GM19372 (cell line): ENCODE measurements around the gene LINC00632.

Experiments used
- ATAC-seq: cut with Tn5 transposase; IDR thresholded peaks from one replicate; pipeline ENCODE4 v1.9.1; 2021; ENCODE audit warnings: mild to moderate bottlenecking, low read depth, moderate library complexity; ENCODE audit not compliant: unreplicated experiment

The LINC00632 gene

DNA sequence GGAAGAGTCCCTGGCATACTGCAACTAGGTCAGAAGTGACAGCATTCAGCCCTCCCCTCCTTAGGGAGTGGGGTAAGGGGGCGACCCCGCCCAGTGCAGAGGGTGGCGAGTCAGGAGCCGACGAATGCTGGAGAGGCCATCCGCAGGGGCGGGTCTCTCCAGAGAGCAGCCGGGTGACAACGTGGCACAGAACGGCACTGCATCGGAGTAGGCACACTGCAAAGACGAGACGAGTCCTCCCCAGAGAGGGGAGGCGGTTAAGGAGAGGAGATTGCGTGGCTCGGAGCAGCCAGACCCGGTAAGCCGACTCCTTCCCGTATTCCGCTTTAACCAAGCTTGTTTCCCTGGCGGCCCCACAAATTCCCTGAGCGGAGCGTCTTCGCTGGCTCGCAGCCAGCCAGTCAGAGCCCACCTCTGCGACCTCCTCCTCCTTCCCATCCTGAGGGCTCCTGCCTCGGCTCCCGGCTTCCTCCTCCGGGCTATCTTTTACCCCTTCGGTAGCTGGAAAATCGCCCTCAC lies 54.9 kb downstream of the LINC00632 start:
- ATAC-seq = no peak

DNA sequence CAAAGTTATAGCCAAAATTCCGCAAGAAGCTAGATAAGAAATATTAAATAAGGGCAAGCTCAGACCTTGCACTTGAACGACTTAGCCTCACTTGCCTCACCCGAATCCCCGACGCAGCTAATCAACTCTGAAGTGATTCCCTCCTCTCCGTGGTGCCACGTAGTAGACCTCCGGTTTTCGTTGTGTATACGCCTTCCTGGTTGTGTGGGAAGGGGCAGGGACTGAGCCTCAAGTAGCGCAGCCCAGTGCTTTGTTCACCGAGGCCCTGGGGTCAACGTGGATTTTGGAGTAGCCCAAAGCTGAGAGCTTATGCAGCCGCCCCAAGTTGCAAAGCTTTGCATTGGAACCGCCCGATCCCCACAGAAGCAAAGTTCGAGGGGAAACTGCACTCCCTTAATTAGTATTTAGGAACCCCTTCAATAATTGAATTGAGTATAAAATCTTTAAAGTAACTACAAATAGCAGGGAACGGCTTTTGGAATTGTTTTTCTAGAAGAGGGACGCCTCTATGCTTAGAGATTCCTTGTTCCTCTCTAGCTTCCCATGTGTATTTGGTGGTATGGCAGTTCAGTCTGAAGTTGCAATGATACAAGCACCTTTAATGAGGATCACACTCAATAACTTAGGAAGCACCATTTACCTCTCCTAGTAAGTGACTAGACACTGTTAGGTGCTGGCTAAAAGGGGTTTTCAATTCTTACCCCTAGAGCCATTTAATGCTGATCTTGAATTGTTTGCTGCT lies 55.7 kb downstream of the LINC00632 start:
- ATAC-seq = no peak

DNA sequence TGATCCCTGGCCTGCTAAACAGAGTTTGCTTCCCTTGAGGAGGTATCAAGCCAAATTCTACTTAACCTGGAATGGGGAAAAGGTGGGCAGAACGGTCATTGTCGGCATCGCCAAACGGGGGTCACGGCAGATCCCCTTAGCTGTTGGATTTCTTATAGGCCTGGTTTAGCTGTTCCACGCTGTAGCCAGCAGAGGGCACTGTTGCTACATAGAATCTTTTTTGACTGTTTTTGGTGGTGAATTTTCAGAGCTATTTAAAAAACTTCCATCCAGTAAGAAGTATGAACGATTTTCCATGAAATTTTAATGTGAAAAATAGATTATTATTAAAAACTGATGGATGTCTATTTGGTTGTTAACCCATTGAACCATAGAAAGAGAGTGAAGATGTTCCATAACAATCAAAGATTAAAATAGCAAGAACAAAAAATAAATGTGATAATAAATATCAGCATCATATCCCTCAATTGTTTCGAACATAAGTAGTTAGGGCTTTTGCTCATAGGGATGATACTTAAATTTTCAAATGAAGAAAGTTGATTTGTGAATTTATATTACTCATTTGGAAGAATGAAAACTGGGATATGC lies 56.6 kb downstream of the LINC00632 start:
- no peak for ATAC-seq

DNA sequence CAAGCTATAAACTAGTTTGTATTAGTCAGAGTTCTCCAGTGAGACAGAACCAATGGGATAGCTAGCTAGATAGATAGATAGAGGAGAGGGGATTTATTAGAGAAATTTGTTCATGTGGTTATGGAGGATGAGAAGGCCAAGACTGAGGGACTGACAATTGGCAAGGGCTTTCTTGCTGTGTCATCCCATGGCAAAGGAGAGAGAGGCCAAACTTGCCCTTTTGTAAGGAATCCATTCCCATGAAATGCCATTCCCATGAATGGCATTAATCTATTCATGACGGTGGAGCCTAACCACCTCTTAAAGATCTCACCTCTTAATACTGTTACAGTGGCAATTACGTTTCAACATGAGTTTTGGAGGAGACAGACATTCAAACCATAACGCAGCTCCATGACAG lies 58.1 kb downstream of the LINC00632 start:
- ATAC-seq = no peak

DNA sequence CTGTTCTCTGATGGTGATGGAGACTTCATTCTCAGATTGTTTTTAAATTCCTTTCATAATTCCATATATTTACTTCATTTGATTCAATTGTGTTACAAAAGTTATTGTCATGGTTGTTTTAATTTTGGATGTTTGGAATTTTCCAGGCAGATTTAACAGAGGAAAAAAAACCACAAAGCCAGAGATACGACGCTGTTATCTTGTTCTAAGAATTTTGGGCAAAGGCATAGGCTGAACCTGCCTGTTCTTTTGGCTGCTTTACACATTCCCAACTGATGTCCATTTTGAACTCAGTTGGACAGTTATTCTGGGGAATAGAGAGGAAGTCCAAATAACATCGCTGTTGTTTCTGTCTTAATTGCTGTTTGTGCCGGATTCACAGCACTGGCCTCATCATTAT lies 65.7 kb downstream of the LINC00632 start:
- no peak for ATAC-seq

DNA sequence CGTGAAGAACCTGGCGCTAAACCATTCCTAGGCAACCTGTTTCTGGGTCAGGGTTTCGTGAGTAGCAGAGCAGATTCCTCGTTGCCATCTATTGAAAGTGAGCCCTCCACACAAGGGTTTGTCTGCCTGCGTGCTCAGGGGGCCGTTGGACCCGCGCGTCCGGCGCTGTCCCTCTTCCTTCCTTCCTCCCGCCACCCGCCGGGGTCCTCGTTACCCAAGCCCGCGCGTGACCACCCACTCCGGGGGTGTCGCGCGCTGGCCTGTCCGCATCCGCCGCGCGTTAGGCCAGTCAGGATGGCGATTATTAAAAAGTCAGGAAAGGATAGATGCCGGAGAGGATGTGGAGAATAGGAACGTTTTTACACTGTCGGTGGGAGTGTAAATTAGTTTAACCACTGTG lies 66.8 kb downstream of the LINC00632 start:
- ATAC-seq = no peak

DNA sequence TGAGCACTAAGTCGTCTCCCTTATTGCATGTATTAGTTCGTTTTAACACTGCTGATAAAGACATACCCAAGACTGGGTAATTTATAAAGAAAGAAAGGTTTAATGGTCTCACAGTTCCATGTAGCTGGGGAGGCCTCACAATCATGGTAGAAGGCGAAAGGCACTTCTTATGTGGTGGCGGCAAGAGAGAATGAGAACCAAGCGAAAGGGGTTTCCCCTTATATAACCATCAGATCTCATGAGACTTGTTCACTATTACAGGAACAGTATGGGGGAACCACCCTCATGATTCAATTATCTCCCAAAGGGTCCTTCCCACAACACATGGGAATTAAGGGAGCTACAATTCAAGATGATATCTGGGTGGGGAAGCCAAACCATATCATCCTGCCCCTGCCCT lies 85.1 kb downstream of the LINC00632 start:
- no peak for ATAC-seq

DNA sequence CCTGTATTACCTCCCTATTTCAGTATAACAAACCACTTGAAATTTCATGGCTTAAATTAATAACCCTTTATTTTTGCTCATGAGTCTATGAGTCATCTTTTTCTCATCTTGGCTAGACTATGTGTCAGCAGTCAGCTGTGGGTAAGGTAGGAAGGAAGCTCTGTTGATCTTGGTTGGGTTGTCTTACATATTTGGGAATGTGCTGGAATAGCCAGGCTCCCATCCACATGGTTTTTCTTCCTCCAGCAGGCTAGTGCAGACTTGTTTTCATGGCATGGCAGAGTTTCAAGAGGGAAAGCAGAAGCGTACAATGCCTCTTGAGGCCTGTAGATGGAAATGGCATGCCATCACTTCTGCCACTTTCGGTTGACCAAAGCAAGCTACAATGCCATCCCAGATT lies 89.7 kb downstream of the LINC00632 start:
- no peak for ATAC-seq

DNA sequence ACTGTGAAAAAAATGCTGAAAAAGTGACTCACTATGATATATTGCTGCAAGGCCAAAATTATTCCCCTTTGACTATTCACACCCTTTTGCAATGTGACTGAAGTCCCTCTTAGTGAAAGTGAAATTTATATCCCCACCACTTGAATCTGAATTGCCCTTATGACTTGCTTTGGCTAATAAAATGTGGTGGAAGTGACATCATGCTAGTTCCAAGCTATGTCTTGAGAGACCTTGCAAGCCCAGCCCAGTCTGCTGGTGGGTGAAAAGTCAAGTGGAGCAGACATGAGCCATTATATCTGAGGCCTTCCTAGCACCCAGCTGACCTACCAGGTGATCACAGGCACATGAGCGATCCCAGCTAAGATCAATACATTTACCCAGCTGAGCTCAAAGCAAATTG lies 94.7 kb downstream of the LINC00632 start:
- ATAC-seq = no peak

DNA sequence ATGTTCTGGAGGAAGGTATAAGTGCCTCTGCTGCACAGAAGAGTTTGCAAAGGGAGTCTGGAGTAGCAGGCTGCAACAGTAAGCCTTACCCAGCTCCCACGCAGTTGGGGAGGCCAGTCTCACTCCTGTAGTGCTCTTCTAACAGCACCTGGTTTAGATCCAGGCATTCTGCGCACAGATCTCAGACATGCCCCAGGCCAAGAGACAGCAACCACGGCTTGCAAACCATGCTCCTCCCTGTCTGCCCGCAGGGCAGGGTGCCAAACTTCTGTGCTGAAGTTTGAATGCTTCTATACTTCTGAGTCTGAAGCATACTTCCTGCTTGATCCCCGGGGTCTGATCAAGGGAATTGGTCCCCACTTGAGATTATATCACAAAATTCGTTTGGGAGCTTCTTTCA lies 106.3 kb downstream of the LINC00632 start:
- no peak for ATAC-seq

DNA sequence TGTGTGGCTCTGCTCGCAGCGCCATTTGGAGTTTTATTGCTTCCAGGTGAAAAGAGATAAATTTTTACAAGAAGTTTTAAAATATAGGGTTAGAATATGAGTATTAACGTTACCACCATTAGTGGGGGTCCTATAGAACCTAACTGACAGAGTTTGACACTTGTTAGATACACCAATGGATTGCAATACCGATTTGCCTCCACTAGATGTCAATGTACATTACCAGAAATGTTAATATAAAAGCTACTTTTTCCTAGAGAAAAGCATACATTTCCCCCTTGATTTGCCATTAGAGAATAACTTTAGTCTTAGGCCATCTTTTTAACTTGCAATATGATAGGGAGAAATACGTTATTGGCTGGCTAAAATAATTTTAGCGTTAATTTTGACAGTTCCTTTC lies 108.4 kb downstream of the LINC00632 start:
- ATAC-seq = no peak

DNA sequence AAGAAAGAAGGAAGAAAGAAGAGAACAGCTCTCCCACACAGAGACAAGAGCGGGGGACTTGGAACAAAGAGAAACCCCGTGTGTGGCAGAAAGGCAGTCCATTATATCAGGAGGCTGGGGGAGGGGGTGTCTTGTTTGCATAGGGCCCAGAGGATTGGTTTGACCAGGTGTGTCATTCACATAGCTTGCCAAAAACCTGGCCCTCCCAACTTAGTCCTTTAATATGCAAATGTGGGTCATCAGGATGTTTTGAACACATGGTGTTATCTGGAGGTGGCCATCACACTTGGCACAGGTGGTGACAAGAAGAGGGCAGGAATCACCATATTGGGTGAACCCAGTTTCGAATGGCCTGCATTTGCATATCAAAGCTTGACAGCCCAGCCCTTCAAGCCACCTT lies 111.7 kb downstream of the LINC00632 start:
- ATAC-seq = no peak

DNA sequence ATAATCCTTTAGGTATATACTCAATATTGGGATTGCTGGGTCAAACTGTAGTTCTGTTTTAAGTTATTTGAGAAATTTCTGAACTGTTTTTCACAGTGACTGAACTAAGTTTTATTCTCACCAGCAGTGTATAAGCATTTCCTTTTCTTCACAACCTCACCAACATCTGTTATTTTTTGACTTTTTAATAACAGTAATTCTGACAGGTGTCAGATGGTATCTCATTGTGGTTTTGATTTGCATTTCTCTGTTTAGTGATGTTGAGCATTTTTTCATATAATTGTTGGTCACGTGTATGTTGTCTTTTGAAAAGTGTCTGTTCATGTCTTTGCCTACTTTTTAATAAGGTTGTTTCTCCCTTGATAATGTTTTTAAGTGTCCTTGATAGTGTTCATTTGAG lies 112.6 kb downstream of the LINC00632 start:
- ATAC-seq = no peak

DNA sequence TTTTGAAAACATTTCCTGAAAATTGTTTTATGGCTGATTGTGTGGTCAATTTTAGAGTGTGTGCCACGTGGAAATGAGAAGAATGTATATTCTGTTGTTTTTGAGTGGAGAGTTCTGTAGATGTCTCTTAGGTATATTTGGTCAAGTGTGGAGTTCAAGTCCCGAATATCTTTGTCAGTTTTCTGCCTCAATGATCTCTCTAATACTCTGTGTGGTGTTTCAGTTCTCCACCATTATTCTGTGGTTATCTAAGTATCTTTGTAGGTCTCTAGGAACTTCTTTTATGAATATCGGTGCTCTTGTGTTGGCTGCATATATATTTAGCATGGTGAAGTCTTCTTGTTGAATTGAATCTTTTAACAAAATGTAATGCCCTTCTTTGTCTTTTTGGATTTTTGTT lies 113.3 kb downstream of the LINC00632 start:
- no peak for ATAC-seq

DNA sequence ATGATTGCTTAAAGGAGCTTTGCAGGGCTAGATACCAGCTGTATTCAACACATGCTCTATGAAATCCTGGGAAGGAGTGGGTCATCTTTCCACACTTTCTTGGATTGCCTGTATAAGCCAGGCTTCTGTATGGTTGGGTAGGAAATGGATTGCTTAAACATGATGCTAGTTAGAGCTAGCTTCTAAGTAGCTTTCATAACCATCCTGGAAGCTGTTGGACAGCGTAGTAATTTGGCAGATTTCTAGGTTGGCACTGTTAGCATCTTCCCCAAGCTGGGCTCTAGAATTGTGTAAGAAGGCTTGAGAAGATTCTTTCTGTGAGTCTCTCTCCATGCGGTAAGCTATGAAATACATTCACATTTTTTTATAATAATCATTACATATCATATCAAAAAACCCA lies 127.3 kb downstream of the LINC00632 start:
- no peak for ATAC-seq
